ENCODE results near the gene ENDOD1.

The ENDOD1 gene

DNA sequence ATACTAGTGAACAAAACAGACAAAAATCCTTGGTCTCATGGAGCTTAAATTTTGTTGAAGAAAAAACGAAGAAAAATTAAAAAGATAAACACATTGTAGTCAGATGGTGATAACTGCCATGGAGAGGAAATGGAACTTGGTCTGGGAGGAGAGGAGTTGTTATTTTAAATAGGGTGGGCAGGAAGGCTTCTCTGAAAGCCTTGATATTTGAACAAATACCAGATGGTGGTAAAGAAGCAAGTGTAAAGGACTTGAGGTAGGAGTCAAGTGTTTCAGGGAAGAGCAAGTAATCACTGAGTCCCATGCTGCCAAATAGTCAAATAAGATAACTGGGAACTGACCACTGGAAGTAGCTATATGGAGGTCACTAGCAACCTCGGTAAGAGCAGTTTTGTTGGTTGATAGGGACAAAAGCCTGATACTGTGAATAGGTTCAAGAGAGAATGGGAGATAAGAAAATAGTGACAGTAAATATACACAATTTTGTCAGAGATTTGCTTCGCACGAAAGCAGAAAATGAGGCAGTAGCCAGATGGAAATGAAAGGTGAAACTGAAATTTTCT, 86.3 kb downstream of the ENDOD1 start:
- no peak for DNase-seq (ENCODE audit: low read depth in 2 of 2)

Data from stimulated activated CD4-positive, alpha-beta T cell treated with anti-CD3 and anti-CD28 coated beads, Interleukin-15, amount 100 ng/mL, for 48 hours (primary cell).